Measurements from ENCODE around the gene UBXN2A.

Gene UBXN2A

GRCh38 chr2:24046930-24047702 lies 106.9 kb downstream of the UBXN2A start, which contains the start of gene WDCP:
WDCP (minus strand) TSS chr2:24047391; CDS start chr2:24039494, 7,897 bp downstream.
- DNase-seq, result peak; percentile 99

GRCh38 chr2:24047703-24048033 lies 107.4 kb downstream of the UBXN2A start:
- DNase-seq, result peak; percentile 68

- peak; percentile 61 for DNase-seq
These were observed 108.7 kb downstream of the UBXN2A start for GRCh38 chr2:24048769-24049484.

GRCh38 chr2:24049485-24050021 lies 109.3 kb downstream of the UBXN2A start, which contains the start of gene FKBP1B:
FKBP1B (plus strand) TSS chr2:24049741; CDS start chr2:24049850, 109 bp downstream.
- peak; percentile 91 for DNase-seq

- DNase-seq, result peak; percentile 50
These were observed 110.0 kb downstream of the UBXN2A start for GRCh38 chr2:24050041-24050979.

GRCh38 chr2:24051833-24052232 lies 111.6 kb downstream of the UBXN2A start:
- DNase-seq, result no peak

- DNase-seq, result no peak
These were observed 112.7 kb downstream of the UBXN2A start for GRCh38 chr2:24052951-24053350.
